ENCODE results near the gene LIPJ. TPM values are rescaled to one million over a fixed set of nuclear protein-coding genes. Genes with fewer than 3 reads are reported as not detected.
A peak's percentile ranks its signal among the peaks of the same experiment; 100 is the strongest.

Gene LIPJ
- total and polyA plus RNA-seq, 7 donors, result 0.16 to 1.2 (median 0.36) TPM; not detected in 4

DNA sequence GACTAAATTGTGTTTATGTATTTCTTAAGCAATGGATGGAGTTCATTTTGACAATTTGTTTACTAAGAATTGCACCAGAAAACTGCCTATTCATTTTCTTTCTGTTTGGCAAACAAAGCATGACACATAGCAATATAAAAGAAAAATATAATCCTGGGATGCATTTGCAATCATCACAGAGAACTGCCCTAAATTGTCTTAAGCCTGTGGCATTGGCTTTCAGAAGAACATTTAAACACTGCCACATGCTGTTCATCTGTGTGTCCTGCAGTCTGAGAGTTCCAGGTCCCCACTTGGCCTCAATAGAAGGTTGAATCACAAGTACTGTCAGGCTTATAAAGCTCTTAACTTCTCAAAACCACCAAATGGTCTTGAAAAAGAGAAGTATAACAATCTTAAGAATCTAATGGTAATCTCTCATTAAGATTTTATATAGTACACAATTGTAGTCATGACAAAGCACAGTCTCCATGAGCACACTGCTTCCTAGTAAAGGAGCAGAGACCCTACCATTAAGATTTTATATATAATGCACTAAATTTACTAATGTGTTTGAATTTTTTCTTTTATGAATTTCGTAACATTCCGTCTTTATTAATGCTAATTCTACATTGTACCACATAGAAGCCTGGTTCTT is 33.3 kb upstream of the LIPJ start:
- no peak overlapping the region for H3K27ac ChIP-seq
- H3K9me3 ChIP-seq, result no peaks in the 10 kb centered on the region
- intact Hi-C loops (cut with DNase I), result loop anchor here (2.0 kb wide), 1 partner anchor 702 kb away; no protein-coding TSS in a partner anchor

DNA sequence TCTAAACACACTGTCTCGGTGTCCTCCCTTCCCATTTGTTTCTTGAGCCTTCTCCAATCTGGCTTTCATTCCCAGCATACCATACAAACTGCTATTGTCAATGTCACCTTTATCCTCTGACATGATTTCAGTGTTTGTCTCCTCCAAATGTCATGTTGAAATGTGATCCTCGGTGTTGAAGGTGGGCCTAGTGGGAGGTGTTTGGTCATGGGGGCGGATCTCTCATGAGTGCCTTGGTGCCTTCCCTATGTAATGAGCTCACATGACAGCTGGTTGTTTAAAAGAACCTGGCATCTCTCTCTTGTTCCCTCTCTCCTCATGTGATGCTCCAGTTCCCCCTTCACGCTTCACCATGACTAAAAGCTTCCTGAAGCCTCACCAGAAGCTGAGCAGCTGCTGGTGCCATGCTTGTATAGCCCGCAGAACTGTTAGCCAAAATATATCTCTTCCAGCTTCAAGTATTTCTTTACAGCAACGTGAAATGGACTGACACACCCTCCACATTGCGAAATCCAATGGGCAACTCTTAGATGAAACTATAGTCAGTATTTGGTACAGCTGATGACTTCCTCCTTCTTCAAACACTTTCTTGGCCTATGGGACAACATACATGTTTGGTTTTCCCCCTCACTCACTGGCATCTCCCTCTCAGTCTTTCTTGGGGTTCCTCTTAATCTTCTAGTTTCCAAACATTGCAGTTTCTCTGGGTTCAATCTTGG is 31.2 kb upstream of the LIPJ start:
- TF ChIP-seq POLR2AphosphoS5 (IDR thresholded peaks at IDR 0.05) (no peak), EP300 (IDR thresholded peaks at IDR 0.05) (no peak), POLR2A (IDR thresholded peaks at IDR 0.05) (no peak)
- TF ChIP-seq, protein P1, sequence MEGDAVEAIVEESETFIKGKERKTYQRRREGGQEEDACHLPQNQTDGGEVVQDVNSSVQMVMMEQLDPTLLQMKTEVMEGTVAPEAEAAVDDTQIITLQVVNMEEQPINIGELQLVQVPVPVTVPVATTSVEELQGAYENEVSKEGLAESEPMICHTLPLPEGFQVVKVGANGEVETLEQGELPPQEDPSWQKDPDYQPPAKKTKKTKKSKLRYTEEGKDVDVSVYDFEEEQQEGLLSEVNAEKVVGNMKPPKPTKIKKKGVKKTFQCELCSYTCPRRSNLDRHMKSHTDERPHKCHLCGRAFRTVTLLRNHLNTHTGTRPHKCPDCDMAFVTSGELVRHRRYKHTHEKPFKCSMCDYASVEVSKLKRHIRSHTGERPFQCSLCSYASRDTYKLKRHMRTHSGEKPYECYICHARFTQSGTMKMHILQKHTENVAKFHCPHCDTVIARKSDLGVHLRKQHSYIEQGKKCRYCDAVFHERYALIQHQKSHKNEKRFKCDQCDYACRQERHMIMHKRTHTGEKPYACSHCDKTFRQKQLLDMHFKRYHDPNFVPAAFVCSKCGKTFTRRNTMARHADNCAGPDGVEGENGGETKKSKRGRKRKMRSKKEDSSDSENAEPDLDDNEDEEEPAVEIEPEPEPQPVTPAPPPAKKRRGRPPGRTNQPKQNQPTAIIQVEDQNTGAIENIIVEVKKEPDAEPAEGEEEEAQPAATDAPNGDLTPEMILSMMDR (IDR thresholded peaks at IDR 0.05), result no peak
- no peaks in the 10 kb centered on the region for H3K36me3 ChIP-seq
- H3K27ac ChIP-seq, result no peak overlapping the region
- no peak overlapping the region for H3K4me3 ChIP-seq
- no peaks in the 10 kb centered on the region for H3K27me3 ChIP-seq
- intact Hi-C loops (cut with DNase I), result no loop called here
- DNase-seq, result no peak
- WGBS, 2 donors, result 82 to 89% methylated on average over 7 of the region's 7 CpGs
- no peaks in the 10 kb centered on the region for H3K4me1 ChIP-seq
- no peaks in the 10 kb centered on the region for H3K9me3 ChIP-seq

More for the DNA sequence above, 33.3 kb upstream of the LIPJ start:
- TF ChIP-seq POLR2A (IDR thresholded peaks at IDR 0.05) (no peak), POLR2AphosphoS5 (IDR thresholded peaks at IDR 0.05) (no peak), EP300 (IDR thresholded peaks at IDR 0.05) (no peak)
- TF ChIP-seq, protein P1 (IDR thresholded peaks at IDR 0.05), result peak; percentile 48 to 66 (median 60)
- WGBS, 2 donors, result 79 to 89% methylated on average over 2 of the region's 2 CpGs
- no peaks in the 10 kb centered on the region for H3K4me1 ChIP-seq
- no peaks in the 10 kb centered on the region for H3K27me3 ChIP-seq
- DNase-seq, result peak; percentile 73
- H3K4me3 ChIP-seq, result no peak overlapping the region
- no peaks in the 10 kb centered on the region for H3K36me3 ChIP-seq

DNA sequence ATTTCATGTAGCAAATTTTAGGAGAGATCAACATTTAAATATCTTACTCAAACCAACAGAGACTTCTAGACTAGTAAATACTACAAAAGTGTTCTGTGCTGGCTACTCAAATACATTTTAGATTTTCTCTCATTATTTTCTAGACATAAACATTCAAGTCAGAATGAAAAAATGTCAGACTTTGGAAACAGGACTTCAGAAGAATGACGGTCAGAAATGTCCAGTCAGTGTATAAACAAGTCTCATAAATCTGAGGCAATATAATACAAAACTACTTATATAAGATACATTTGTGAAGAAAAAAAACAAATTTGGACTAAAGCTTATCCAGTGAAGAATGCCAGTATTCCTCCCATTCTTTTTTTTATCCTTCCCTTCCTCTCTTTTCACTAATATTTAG is 29.3 kb upstream of the LIPJ start:
- no peaks in the 10 kb centered on the region for H3K4me1 ChIP-seq

DNA sequence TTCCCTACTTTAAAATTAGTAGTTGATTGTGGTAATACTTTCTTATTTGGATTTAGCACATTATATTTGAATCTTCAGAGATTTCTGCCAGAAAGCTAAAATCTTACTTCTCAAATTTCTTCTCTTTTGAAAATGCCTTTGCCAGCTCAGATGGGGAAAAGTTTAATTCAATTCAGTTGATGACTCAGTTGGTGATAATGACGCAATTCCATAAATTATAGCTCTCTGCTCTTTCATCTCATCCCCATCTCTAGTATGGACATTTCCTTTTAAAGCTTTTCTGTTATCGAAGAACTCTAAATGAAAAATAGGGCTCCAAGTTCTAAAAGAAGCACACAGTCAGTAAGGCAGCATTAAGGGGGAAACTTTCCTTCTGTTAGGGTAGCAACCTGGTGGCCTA is 28.9 kb upstream of the LIPJ start:
- H3K9me3 ChIP-seq, result no peaks in the 10 kb centered on the region
- DNase-seq, result no peak
- no peak overlapping the region for H3K4me3 ChIP-seq
- TF ChIP-seq, protein P1 (IDR thresholded peaks at IDR 0.05), result no peak
- TF ChIP-seq POLR2AphosphoS5 (IDR thresholded peaks at IDR 0.05) (no peak), EP300 (IDR thresholded peaks at IDR 0.05) (no peak), POLR2A (IDR thresholded peaks at IDR 0.05) (no peak)
- 83 to 84% methylated on average over 2 of the region's 2 CpGs for WGBS, 2 donors
- no peak overlapping the region for H3K27ac ChIP-seq
- H3K36me3 ChIP-seq, result no peaks in the 10 kb centered on the region
- no peaks in the 10 kb centered on the region for H3K27me3 ChIP-seq
- no peaks in the 10 kb centered on the region for H3K4me1 ChIP-seq
- intact Hi-C loops (cut with DNase I), result no loop called here

More for the DNA sequence above, 29.3 kb upstream of the LIPJ start:
- intact Hi-C loops (cut with DNase I), result no loop called here
- no peak overlapping the region for H3K27ac ChIP-seq
- H3K27me3 ChIP-seq, result no peaks in the 10 kb centered on the region
- no peaks in the 10 kb centered on the region for H3K9me3 ChIP-seq
- no peaks in the 10 kb centered on the region for H3K36me3 ChIP-seq
- no peak overlapping the region for H3K4me3 ChIP-seq
- TF ChIP-seq, protein P1 (IDR thresholded peaks at IDR 0.05), result no peak
- no peak for TF ChIP-seq POLR2A (IDR thresholded peaks at IDR 0.05)
- no peak for TF ChIP-seq EP300 (IDR thresholded peaks at IDR 0.05)
- TF ChIP-seq POLR2AphosphoS5 (IDR thresholded peaks at IDR 0.05), result no peak
- DNase-seq, result no peak
- WGBS, 2 donors, result 70 to 75% methylated on average over 1 of the region's 1 CpG

All from sigmoid colon (tissue), 7 donors.